Measurements from ENCODE around the gene NUPR1. TPM values are rescaled to one million over a fixed set of nuclear protein-coding genes. Genes with fewer than 3 reads are reported as not detected.

The NUPR1 gene
- total RNA-seq, 4 donors from 2014 or later = 1.6 to 11.9 (median 6.3) TPM

GRCh38 chr16:28520672-28521071 is 18.1 kb downstream of the NUPR1 start:
- no peak overlapping the region for H3K27ac ChIP-seq
- no peak for TF ChIP-seq POLR2A (IDR thresholded peaks at IDR 0.05)
- TF ChIP-seq CTCF (IDR thresholded peaks at IDR 0.05) = no peak
- no peaks in the 10 kb centered on the region for H3K36me3 ChIP-seq
- no peaks in the 10 kb centered on the region for H3K27me3 ChIP-seq
- no peaks in the 10 kb centered on the region for H3K4me1 ChIP-seq
- DNase-seq = no peak
- no peaks in the 10 kb centered on the region for H3K9me3 ChIP-seq
- no peak overlapping the region for H3K4me3 ChIP-seq

- H3K27me3 ChIP-seq = no peaks in the 10 kb centered on the region
Measured at GRCh38 chr16:28514246-28514645, 24.5 kb downstream of the NUPR1 start.

GRCh38 chr16:28513484-28514181 is 25.1 kb downstream of the NUPR1 start:
- no peak for TF ChIP-seq CTCF (IDR thresholded peaks at IDR 0.05)
- TF ChIP-seq POLR2A (IDR thresholded peaks at IDR 0.05) = no peak

More at GRCh38 chr16:28514246-28514645, 24.5 kb downstream of the NUPR1 start:
- H3K4me1 ChIP-seq = no peaks in the 10 kb centered on the region
- H3K27ac ChIP-seq = no peak overlapping the region
- no peaks in the 10 kb centered on the region for H3K9me3 ChIP-seq
- no peak for TF ChIP-seq POLR2A (IDR thresholded peaks at IDR 0.05)
- no peak for TF ChIP-seq CTCF (IDR thresholded peaks at IDR 0.05)
- no peaks in the 10 kb centered on the region for H3K36me3 ChIP-seq
- DNase-seq = no peak
- no peak overlapping the region for H3K4me3 ChIP-seq

GRCh38 chr16:28511801-28512789 is 26.7 kb downstream of the NUPR1 start:
- Histone ChIP-seq H3K4me3 (no peak overlapping the region), H3K27ac (no peak overlapping the region), H3K4me1 (peaks cover 0 to 3% (median 0%) of the 10 kb centered on the region in 4 donors), H3K9me3 (no peaks in the 10 kb centered on the region), H3K27me3 (no peaks in the 10 kb centered on the region), H3K36me3 (no peaks in the 10 kb centered on the region)
- TF ChIP-seq POLR2A (IDR thresholded peaks at IDR 0.05) (no peak), CTCF (IDR thresholded peaks at IDR 0.05) (no peak)
- no peak for DNase-seq

More at GRCh38 chr16:28513484-28514181, 25.1 kb downstream of the NUPR1 start:
- Histone ChIP-seq H3K4me1 (no peaks in the 10 kb centered on the region), H3K9me3 (no peaks in the 10 kb centered on the region), H3K4me3 (no peak overlapping the region), H3K27ac (no peak overlapping the region), H3K27me3 (no peaks in the 10 kb centered on the region), H3K36me3 (no peaks in the 10 kb centered on the region)
- DNase-seq = no peak

- Histone ChIP-seq H3K27me3 (no peaks in the 10 kb centered on the region), H3K36me3 (no peaks in the 10 kb centered on the region), H3K9me3 (no peaks in the 10 kb centered on the region), H3K27ac (no peak overlapping the region), H3K4me3 (no peak overlapping the region), H3K4me1 (peaks cover 0 to 3% (median 0%) of the 10 kb centered on the region in 4 donors)
- no peak for TF ChIP-seq POLR2A (IDR thresholded peaks at IDR 0.05)
- no peak for TF ChIP-seq CTCF (IDR thresholded peaks at IDR 0.05)
- no peak for DNase-seq
Measured at GRCh38 chr16:28511031-28511430, 27.7 kb downstream of the NUPR1 start.
